Kidney glomerular epithelial cell (primary cell): ENCODE measurements around the gene NTM.

Source experiments
- DNase-seq: peaks from one replicate; lab custom pipeline; 2025; lab: John Stamatoyannopoulos, UW

NTM gene

DNA sequence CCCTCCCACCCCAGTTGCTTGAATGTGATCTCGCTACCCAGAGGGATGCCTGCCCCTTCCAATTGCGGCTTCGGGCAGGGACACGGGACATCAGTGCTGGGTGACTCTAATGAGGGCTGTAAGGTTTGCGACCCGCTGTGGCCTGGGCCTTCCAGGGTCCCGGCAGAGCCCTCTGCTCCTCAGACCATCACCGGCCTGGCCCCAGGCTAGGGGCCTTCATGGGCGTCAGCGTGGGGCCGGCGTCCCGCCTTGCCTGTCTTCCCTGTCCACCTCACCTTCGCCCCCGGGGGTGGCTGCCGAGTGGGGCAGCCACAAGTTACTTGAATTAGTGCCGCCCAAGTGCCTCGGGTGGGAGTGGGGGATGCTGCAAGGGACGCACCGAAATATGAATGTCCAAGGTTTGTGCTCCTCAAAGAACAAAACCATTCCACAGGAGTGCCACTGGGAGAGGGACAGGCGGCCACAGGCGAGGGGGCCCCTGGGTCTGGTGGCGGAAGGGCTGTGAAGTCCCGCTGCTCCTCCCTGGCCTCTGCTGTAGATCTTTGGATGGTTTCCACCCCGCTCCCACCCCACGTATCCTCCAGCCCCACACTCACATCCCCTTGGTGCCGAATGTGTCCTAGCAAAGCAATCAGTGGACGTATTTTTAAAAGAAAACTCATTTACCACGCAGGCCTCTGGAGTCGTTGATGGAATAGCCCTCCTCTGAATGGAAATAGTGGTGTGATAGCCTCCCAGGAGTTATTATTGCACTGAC, 317.1 kb downstream of the NTM start:
- no peak for DNase-seq

DNA sequence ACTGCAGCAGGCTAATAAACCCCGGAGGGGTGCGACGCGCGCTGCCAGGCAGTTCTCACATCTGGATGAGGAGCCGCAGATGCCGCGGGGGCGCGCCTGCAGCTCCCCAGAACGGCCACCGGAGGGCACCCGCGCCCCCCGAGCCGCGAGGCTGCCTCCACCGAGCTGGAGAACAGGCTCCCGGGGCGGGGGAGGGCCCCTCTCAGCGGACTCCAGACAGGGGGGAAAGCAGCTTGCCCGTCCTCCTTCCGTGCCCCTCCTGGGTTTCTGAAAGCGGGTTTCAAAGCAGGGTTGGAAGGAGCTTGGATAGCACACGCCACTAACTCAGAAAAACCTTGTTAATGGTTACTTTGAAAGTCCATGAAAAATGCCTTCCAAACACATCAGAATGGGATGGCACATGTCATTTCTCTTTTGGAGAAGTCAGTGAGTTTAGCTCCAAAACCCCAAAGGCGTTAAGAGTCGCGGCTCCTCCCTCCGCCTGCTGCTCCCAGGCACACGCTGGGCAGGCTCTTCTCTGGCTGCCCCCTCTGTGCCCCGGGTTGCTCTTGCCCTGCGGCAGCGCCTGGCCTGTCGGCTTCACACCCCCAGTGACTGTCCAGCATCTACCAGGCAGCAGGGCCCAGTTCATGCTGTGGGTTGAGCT, 317.8 kb downstream of the NTM start:
- peak; percentile 24 for DNase-seq

DNA sequence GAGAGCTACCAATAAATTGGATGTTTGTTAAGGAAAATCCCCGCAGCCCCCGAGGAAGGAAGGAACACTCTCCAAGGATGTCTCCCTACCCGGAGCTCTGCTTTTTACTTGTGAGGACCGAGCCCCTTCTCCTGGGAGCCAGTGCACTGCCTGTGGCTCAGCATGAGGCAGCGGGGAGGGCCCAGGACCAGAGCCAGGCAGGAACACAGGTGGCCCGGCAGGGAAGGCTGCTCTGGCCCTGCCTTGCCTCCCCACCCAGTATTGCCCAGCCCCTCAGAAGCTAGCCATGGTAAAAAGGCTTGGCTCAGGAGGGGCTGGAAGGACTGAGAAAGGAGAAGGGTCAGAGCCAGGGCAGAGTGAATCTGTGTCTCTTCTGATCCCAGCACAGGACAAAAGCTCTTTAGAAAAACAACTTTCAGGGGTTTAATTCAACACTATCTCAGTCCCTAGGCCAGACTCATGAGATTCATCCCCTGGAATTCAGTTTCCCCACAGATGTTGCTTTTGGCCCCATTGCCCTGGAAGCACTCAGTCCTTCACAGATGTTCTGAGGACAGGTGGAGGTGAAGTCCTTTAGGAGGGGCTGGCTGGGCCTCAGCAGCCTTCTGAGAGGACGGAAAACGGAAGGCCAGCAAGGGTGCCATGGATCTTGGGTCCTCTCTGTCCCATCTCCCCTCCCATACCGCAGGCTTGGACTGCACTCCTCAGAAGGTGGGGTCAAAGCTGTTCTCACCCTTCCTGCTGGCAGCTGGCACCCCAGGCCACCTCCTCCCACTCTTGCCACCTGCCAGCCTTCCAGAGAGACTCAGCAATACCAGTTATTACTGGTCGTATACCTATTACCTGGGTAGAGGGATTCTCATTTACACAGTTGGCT, 318.9 kb downstream of the NTM start:
- DNase-seq: no peak

DNA sequence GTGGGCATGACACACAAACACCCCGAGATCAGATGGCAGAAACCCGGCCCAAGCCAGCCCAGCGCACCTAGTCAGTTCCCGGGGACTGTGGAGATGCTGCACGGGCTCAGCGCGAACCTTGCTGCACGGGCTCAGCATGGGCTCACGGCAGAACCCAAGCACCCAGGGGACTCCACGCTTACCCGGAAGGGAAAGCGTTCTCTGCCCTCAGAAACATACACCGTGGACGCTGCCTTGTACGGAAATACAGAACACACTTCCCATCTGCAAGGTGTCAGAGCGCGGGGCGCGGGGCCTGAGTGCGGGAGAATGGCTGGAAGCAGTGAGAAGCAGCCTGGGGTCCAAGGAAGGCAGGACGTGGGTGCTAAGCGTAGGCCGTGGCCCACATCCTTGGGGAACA, 319.9 kb downstream of the NTM start:
- DNase-seq: no peak

DNA sequence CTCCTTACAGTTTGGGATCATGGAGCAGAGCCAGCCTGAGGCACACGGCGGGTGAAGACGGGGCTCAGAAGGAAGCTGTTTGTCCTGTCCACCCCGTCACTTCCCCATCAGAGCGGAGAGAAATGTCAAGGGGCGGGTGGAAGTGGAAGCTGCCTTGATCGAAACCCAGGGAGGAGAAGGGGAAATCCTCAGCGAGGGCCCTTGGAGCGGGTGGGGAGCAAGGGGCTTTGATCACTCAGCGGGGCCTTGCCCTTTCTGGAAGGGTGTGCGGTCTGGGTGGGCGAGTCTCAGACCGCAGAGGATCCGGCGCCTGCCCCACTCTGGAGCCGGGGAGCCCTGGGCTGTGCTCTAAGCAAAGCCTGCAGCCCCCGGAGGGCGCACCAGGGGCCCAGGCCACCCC, 320.4 kb downstream of the NTM start:
- DNase-seq: no peak

DNA sequence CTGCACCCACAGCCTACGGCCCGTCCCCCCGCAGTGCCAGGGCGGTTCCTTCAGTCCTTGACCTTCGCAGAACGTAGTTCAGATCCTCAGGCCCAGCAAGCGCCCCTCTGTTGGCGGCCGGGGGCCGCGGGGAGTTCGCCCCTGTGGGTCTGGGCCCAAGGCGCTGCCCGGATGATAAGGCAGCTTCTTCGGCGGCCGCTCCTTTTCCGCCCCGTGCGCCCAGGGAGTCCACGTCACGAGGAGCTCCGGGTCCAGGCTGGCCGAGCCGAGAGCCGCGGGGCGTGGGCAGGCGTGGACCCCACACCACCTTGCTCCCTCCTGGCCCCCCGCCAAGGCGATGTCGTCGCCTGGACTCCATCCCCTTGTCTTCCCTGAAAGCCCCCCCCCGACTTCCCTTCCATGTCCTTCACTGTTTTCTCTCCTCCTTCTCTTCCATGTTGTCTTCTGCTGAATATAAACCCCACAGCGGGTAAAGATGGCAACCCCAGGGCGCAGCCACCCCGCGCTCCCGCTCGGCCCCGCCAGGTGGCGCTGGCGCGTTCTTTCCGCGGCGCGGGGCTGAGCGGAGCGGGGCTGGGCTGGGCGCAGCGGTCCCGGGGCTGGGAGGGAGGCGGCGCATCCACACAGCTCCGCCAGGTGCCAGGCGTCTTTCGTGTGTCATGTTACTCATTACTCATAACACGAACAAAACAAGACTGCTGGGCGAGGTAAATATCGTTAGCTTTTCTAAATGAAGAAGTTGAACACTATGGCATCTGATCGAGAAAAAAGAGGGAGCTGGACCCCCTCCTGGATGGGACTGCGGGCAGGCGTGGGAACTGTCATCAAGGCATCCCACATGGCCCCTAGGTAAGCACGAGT, 321.0 kb downstream of the NTM start:
- DNase-seq: peak; percentile 2

DNA sequence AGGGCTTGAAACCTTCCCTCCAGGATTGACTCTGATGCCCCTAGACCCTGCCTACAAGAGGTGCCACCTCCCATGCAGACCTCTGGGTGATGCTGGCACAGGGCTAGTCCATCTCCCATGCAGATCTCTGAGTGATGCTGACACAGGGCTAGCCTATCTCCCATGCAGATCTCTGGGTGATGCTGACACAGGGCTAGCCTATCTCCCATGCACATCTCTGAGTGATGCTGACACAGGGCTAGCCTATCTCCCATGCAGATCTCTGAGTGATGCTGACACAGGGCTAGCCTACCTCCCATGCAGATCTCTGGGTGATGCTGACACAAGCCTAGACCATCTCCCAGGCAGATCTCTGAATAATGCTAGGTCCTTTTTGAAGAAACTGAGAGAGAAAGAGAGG, 321.7 kb downstream of the NTM start:
- DNase-seq: no peak

DNA sequence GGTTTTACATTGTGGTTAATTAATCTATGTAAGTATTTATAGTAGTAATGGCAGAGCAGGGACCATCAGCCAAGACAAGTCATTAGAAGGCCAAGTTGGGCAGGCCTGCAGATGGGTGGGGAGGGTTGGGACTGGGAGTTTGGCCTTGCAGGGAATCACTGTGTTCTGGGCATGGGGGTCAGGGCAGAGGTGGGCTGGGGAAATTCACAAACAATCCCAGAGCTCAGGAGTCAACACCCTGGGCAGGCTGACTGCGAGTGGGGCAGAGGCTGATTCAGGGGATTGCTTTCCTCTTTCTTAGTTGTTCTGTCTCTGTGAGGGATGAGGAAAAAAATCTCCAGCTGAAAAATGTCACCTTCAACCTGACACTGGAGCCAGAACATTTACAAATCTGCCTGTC, 322.5 kb downstream of the NTM start:
- no peak for DNase-seq

DNA sequence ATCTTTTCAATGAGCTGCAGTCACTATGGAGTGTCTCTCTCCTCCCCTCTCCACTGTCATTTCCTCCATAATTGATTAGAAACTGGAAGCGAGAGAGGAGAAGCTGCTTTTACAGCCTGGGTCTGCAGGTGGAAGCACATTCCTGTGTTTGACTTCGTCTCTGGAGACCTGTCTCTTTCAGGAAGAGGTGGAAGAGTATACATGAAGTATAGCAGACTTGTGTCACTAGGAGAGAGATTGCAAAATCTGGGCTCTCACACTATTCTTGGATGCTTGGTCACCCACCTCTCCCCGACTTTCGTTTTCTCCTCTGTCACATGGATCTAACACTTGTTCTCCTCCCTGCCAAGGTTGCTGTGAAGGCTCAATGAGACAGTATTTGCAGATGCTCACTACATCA, 323.3 kb downstream of the NTM start:
- no peak for DNase-seq

DNA sequence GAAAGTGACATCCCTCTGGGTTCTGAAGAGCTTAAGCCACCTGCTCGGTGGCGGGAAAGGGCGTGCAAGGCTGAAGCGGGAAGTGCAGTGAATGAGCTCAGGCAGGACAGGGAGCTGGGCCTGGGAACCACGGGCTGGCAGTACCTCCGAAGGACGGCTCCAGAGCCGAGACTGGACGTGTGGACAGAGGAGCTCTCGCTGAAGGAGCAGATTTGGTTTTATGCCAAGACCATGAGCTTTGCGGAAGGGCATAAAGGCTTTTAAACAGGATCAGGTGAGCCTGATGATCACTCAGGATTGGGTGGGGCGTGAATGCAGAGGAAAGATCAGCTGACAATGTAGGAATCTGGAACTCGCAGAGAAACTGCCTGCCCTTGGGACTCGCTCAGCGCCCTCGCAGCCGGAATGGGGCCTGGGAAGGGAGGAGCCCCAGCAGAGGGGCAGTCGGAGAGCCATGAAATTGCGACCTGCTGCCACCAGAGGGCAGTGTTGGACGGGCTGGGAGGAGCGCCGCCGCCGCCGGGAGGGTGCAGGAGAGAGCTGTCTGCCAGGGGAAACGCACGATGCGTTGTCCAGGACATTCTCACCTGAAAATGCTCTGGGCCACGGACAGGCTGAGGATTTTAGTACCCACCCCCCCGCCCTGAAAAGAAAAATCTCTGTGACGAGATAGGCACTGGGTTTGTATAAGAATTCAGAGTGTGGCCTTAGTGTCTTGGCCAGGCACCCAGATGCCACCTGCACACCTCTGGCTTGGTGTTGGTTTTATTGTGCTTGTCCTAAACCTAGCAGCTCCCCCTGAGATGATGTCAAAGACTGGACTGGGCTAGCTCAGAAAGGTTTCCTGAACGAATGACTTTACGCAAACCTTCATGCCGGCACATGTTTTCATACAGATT, 324.4 kb downstream of the NTM start:
- DNase-seq: peak; percentile 54

DNA sequence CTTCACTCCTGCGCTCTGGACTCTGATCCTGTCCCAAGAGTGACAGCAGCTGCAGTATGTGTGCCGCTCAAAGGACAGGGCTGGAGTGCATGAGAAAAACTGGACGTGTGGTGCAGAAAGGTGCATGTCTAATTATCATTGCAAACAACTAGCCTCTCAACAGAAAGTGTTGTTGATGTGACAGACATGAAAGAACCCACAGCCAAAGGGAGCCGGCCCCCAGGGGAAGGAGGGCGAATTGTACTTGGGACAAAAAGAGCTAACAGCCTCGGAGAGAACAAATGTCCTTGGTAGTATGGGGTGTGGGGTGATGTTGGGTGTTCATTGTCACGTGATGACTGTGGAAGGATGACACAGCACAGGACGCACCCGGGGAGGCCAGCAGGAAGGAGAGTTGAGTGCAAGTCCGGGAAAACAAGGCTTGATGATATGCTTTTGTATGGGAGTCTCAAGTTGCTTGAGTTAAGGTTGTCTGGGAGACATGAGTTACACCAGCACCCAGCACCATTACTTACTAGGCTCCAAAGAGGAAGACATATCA, 325.5 kb downstream of the NTM start:
- DNase-seq: no peak

DNA sequence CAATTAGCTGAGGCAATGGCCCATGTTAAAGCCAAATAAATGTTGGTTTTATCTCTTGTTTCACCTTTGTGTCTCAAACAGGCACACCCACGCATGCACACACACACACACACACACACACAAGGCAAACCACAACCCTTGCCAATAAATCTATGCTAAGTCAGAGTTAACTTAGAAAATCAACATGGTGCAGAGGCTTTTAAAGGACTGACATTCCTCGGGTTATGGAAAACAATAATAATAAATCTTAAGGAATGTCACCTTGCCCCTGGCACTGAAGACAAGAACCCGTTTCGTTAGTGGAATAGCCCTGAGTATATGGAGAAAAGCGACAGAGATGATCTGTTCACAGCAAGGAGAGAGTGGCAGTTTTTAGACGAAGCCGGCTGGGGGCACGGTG, 326.3 kb downstream of the NTM start:
- DNase-seq: peak; percentile 43

DNA sequence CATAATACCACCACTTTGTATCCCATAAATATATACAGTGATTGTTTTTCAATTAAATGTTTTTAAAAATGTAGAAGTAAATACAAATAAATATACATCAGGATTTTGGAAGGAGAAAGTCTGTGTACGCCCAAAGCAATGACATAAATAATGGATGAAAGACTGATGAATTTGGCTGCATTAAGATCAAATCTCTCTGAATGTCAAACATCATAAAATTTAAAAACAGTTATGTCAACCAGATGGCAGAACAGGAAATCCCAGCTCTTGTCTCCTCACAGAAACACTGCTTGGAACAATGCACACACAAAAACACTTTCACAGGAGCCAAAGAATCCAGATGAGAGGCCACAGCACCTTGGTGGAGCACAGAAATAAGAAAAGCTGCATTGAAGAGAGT, 332.9 kb downstream of the NTM start:
- DNase-seq: no peak

DNA sequence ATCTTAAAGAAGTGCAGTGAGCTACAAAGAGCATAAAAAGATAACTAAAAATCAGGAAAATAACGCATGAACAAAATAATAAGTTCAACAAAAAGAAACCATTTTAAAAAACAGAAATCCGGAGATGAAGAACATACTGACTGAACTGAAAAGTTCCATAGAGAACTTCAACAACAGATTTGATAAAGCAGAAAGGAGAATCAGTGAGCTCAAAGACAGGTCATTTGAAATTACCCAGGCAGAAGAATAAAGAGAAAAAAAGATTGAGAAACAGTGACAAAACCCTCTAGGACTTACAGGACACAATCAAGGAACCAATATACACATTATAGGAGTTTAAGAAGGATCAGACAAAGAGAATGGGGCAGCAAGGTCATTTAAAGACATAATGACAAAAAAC, 334.3 kb downstream of the NTM start:
- no peak for DNase-seq

DNA sequence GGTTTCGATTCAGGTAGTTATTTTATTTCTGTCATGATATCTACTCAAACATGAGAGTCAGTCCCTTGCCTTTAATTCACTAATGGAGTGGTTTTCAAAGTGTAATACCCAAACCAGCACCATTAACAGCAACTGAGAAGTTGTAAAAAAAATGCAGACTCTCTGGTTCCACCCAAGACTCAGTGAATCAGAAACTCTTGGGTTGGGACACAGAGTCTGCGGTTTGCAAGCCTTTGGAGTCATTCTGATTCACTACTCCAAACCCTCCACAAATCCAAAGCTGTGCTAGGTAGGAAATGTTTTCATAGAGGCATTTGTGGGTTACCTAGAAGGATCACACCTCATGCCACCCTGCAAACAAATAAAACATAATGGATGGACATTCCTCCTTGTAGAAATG, 340.1 kb downstream of the NTM start:
- no peak for DNase-seq

DNA sequence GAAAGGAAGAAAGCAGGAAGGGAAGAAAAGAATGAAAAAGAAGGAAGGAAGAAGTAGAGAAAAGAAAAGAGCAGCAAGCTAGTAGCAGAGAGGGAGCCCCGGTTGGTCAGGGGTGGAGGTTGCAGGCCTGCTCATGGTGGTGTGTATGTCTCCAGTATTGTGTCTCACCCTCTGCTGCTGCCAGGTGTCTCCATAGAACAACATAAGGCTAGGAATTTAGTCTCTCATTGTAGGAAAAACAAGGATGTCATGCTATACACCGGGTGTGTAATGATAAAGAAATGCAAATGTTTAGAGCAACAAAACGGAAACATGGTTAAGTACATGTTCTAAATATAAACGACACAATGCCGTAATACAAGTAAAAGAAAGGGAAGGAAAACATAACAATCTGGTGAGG, 342.5 kb downstream of the NTM start:
- DNase-seq: no peak

DNA sequence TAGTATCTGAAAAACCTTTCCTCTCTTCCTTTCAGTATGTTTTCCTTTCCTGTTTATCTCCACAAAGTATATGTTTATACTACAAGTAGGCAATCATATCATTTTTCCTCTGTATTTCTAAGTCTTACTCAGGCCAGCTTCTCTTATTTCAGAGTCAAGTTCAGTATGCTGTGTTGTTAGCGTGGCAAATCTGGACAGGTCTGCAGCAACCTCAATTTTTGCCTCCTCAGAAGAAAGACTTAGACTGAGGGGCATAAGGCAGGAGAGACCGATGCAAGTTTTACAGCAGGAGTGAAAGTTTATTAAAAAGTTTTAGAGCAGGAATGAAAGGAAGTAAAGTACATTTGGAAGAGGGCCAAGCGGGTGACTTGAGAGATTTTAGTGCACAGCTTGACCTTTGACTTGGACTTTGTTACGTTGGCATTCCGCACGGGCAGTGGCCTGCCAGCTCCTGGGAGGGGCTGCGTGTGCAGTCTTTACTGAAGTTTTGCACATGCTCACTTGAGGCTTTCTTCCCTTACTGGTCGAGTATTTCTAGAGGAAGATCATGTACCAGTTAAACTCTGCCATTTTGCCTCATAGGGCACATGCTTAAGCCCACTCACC, 343.2 kb downstream of the NTM start:
- DNase-seq: no peak

DNA sequence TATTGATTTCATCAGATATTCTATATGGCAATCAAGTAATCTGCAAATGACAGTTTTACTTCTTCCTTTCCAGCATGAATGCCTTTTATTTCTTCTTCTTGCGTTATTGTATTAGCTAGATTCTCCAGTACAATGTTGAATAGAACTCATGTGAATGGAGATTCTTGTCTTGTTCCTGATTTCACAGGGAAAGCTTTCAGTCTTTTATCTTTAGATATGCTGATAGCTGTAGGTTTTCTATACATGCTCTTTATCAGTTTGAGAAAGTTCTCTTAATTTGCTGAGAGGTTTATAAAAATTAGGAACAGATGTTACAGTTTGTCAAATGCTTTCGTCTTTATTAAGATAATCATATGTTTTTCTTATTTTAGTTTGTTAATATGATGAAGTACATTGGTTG, 347.2 kb downstream of the NTM start:
- no peak for DNase-seq

DNA sequence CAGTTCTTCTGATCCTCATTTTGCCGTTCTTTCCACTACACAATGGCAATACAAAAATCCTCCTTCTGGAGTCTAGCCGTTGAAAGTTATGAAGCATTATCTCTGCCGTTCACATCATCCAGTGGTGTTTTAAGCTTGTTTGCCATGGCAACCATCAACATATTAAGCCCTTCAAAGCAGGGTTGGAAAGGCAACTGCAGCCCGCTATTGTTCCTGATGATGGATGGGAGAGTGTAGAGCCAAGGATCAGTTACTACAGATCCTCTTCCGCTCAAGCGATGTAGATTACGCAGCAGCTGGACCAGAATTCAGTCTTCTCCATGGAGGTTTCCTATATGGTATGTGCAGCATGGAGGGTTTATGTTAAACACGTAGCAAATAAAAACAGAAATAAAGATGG, 352.7 kb downstream of the NTM start:
- no peak for DNase-seq

DNA sequence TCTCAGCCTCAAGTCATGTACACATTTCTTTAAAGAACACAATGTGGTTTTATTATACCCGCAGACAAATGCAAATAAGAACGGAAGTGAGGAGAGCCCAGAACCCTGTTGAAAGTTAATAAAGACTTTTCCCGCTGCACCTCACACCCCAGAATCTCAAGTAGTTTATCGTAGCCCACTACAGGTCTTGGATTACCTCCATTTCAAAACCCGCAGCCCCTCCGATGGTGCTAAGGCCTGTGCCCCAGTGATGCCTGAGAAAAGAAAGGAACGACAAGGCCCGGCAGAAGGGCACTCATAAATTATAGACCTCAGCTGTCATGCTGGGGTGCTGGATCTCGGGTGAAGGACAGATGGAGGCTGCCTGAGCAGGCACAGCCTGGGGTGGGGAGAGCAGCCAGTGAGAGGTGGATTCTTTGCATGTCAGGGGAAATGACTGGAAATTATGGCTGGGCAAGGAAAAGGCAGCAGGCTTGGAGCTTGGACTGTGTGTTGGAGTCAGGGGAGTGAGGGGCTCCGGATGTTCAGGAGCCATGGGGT, 354.1 kb downstream of the NTM start:
- DNase-seq: no peak
